ENCODE results near the gene GAREM1. TPM values are rescaled to one million over a fixed set of nuclear protein-coding genes. Genes with fewer than 3 reads are reported as not detected.

GAREM1 gene
- total and polyA plus RNA-seq, 4 donors: 1.5 to 7.5 (median 2.0) TPM

DNA sequence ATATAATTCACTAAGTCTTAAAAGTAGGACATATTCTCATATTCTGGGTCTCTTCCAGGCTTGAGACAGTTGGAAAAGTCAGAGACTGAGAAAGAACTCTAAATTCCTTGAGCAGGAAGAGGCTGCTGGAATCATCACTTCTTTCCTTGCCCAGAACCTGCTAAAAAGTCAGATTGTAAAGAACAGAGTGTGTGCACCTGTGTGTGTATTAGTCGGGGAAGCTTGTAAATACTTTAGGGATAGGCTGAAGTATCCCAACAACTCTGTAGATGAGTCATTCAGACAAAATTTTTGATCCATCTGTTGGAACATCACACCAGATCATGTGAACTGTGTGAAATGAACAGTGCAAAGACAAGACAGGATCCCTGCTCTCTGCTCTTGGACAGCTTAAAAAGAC, 16.1 kb downstream of the GAREM1 start:
- no peak overlapping the region for H3K27ac ChIP-seq (ENCODE audit: low read depth in 1 of 2, low read length in 2 of 2)
- no peak overlapping the region for H3K4me3 ChIP-seq (ENCODE audit: low read depth in 1 of 3, low read length in 3 of 3)
- no peaks in the 10 kb centered on the region for H3K9me3 ChIP-seq (ENCODE audit: control insufficient read depth in 4 of 4, low read length in 3 of 4)
- WGBS: 57% methylated on average over 1 of the region's 1 CpG
- DNase-seq (ENCODE audit: low spot score): no peak
- H3K27me3 ChIP-seq (ENCODE audit: control insufficient read depth in 4 of 4, insufficient read depth in 4 of 4, low read length in 3 of 4): no peaks in the 10 kb centered on the region
- H3K36me3 ChIP-seq (ENCODE audit: control insufficient read depth in 4 of 4, insufficient read depth in 3 of 4, low read depth in 1 of 4, low read length in 3 of 4): no peaks in the 10 kb centered on the region
- no peak overlapping the region for H3K9ac ChIP-seq (ENCODE audit: low read depth in 1 of 2, low read length in 2 of 2)
- H3K4me1 ChIP-seq (ENCODE audit: control insufficient read depth in 4 of 4, insufficient read depth in 4 of 4, low read length in 3 of 4): peaks cover 2 to 28% (median 27%) of the 10 kb centered on the region in 4 donors
- TF ChIP-seq, protein P1, sequence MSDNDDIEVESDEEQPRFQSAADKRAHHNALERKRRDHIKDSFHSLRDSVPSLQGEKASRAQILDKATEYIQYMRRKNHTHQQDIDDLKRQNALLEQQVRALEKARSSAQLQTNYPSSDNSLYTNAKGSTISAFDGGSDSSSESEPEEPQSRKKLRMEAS (IDR thresholded peaks at IDR 0.05): no peak
- TF ChIP-seq FOXA2 (IDR thresholded peaks at IDR 0.05) (no peak), FOXA1 (IDR thresholded peaks at IDR 0.05) (no peak)
- TF ChIP-seq, protein P2, sequence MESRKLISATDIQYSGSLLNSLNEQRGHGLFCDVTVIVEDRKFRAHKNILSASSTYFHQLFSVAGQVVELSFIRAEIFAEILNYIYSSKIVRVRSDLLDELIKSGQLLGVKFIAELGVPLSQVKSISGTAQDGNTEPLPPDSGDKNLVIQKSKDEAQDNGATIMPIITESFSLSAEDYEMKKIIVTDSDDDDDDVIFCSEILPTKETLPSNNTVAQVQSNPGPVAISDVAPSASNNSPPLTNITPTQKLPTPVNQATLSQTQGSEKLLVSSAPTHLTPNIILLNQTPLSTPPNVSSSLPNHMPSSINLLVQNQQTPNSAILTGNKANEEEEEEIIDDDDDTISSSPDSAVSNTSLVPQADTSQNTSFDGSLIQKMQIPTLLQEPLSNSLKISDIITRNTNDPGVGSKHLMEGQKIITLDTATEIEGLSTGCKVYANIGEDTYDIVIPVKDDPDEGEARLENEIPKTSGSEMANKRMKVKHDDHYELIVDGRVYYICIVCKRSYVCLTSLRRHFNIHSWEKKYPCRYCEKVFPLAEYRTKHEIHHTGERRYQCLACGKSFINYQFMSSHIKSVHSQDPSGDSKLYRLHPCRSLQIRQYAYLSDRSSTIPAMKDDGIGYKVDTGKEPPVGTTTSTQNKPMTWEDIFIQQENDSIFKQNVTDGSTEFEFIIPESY (IDR thresholded peaks at IDR 0.05): no peak

DNA sequence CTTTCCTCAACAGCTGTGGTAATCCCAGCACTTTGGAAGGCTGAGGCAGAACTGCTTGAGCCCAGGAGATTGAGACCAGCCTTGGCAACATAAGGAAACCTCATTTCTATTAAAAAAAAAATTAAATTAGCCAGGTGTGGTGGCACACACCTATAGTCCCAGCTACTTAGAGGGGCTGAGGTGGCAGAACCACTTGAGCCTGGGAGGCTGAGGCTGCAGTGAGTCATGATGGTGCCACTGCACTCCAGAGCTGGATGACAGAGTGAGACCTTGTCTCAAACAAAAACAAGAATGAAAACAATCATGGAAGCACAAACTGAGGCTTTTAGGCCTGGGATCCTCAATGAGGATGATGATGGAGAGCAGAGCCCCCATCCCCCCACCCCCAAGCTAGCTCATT, 19.8 kb downstream of the GAREM1 start:
- no peak for DNase-seq (ENCODE audit: low spot score)
- TF ChIP-seq SP1 (IDR thresholded peaks at IDR 0.05) (no peak), RAD21 (IDR thresholded peaks at IDR 0.05) (no peak), HNF4A (conservative IDR thresholded peaks at IDR 0.05) (no peak), FOXA2 (IDR thresholded peaks at IDR 0.05) (no peak)
- TF ChIP-seq, protein P3, sequence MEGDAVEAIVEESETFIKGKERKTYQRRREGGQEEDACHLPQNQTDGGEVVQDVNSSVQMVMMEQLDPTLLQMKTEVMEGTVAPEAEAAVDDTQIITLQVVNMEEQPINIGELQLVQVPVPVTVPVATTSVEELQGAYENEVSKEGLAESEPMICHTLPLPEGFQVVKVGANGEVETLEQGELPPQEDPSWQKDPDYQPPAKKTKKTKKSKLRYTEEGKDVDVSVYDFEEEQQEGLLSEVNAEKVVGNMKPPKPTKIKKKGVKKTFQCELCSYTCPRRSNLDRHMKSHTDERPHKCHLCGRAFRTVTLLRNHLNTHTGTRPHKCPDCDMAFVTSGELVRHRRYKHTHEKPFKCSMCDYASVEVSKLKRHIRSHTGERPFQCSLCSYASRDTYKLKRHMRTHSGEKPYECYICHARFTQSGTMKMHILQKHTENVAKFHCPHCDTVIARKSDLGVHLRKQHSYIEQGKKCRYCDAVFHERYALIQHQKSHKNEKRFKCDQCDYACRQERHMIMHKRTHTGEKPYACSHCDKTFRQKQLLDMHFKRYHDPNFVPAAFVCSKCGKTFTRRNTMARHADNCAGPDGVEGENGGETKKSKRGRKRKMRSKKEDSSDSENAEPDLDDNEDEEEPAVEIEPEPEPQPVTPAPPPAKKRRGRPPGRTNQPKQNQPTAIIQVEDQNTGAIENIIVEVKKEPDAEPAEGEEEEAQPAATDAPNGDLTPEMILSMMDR (IDR thresholded peaks at IDR 0.05; ENCODE audit: low read depth, low read length, missing input control): no peak
- Histone ChIP-seq H3K27me3 (ENCODE audit: control insufficient read depth in 4 of 4, insufficient read depth in 4 of 4, low read length in 3 of 4) (no peaks in the 10 kb centered on the region), H3K4me1 (ENCODE audit: control insufficient read depth in 4 of 4, insufficient read depth in 4 of 4, low read length in 3 of 4) (peaks cover 5 to 23% (median 19%) of the 10 kb centered on the region in 4 donors), H3K27ac (ENCODE audit: low read depth in 1 of 2, low read length in 2 of 2) (no peak overlapping the region), H3K9ac (ENCODE audit: low read depth in 1 of 2, low read length in 2 of 2) (no peak overlapping the region), H3K36me3 (ENCODE audit: control insufficient read depth in 4 of 4, insufficient read depth in 3 of 4, low read depth in 1 of 4, low read length in 3 of 4) (no peaks in the 10 kb centered on the region), H3K9me3 (ENCODE audit: control insufficient read depth in 4 of 4, low read length in 3 of 4) (no peaks in the 10 kb centered on the region), H3K4me3 (ENCODE audit: low read depth in 1 of 3, low read length in 3 of 3) (no peak overlapping the region)

DNA sequence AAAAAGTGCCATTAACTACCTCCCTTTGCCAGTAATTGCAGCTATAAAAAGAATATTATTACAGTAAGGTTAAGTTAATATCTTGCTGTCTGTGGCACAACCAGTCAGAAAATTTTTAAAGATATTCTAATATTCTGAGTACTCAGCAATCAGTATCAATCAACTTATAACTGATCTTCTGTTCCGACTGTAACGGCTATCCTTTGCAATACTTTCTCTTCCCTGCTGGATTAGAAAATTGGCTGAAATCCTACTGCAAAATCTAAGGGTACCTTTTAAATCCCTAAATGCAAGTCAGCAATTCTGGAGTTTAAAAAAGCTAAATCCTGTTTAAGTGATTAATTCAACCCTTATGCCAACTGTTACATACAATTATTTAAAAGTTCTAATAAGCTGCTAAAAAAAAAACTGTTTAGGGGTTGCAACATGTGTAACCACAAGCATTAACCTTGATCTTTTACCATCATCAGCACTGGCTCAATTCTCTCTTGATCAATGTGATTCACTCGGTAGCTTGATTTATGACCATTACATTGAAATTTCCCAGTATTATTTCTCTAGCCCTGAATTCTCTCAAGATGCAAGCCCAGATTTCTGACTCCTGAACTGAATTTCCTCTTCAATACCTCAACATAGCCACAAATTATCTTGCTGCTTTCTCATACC, 20.5 kb downstream of the GAREM1 start:
- DNase-seq (ENCODE audit: low spot score): no peak
- Histone ChIP-seq H3K9me3 (ENCODE audit: control insufficient read depth in 4 of 4, low read length in 3 of 4) (no peaks in the 10 kb centered on the region), H3K9ac (ENCODE audit: low read depth in 1 of 2, low read length in 2 of 2) (peak overlapping the region in 1 of 2 donors; percentile 3), H3K4me1 (ENCODE audit: control insufficient read depth in 4 of 4, insufficient read depth in 4 of 4, low read length in 3 of 4) (peaks cover 5 to 23% (median 19%) of the 10 kb centered on the region in 4 donors), H3K4me3 (ENCODE audit: low read depth in 1 of 3, low read length in 3 of 3) (peak overlapping the region in 1 of 3 donors; percentile 4), H3K36me3 (ENCODE audit: control insufficient read depth in 4 of 4, insufficient read depth in 3 of 4, low read depth in 1 of 4, low read length in 3 of 4) (no peaks in the 10 kb centered on the region), H3K27me3 (ENCODE audit: control insufficient read depth in 4 of 4, insufficient read depth in 4 of 4, low read length in 3 of 4) (no peaks in the 10 kb centered on the region), H3K27ac (ENCODE audit: low read depth in 1 of 2, low read length in 2 of 2) (peak overlapping the region in 1 of 2 donors; percentile 42)
- TF ChIP-seq, protein P4, sequence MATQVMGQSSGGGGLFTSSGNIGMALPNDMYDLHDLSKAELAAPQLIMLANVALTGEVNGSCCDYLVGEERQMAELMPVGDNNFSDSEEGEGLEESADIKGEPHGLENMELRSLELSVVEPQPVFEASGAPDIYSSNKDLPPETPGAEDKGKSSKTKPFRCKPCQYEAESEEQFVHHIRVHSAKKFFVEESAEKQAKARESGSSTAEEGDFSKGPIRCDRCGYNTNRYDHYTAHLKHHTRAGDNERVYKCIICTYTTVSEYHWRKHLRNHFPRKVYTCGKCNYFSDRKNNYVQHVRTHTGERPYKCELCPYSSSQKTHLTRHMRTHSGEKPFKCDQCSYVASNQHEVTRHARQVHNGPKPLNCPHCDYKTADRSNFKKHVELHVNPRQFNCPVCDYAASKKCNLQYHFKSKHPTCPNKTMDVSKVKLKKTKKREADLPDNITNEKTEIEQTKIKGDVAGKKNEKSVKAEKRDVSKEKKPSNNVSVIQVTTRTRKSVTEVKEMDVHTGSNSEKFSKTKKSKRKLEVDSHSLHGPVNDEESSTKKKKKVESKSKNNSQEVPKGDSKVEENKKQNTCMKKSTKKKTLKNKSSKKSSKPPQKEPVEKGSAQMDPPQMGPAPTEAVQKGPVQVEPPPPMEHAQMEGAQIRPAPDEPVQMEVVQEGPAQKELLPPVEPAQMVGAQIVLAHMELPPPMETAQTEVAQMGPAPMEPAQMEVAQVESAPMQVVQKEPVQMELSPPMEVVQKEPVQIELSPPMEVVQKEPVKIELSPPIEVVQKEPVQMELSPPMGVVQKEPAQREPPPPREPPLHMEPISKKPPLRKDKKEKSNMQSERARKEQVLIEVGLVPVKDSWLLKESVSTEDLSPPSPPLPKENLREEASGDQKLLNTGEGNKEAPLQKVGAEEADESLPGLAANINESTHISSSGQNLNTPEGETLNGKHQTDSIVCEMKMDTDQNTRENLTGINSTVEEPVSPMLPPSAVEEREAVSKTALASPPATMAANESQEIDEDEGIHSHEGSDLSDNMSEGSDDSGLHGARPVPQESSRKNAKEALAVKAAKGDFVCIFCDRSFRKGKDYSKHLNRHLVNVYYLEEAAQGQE (IDR thresholded peaks at IDR 0.05): no peak
- peak; percentile 40 to 58 for TF ChIP-seq HNF4A (conservative IDR thresholded peaks at IDR 0.05)
- WGBS: 40% methylated on average over 3 of the region's 3 CpGs
